ENCODE measurements around the gene FAHD2A. TPM values are rescaled to one million over a fixed set of nuclear protein-coding genes. Genes with fewer than 3 reads are reported as not detected.
"Not testable (repeated sequence)": the region's sequence is repeated elsewhere in the genome, so short reads cannot be mapped to it uniquely, and the experiment has no call there.

The FAHD2A gene
- total RNA-seq, 1 donor from 2014 or later: 32.4 TPM

- no peak overlapping the region for H3K4me3 ChIP-seq
- TF ChIP-seq CTCF (IDR thresholded peaks at IDR 0.05; ENCODE audit: borderline replicate concordance): no peak
- H3K36me3 ChIP-seq: peaks cover 5% of the 10 kb centered on the region
- H3K9me3 ChIP-seq (replicated peaks): peaks cover 9% of the 10 kb centered on the region
- H3K4me1 ChIP-seq: no peaks in the 10 kb centered on the region
- DNase-seq: peak; percentile 5
- peaks cover 3% of the 10 kb centered on the region for H3K27me3 ChIP-seq (ENCODE audit: low read depth)
- H3K27ac ChIP-seq (replicated peaks): no peak overlapping the region
- intact Hi-C loops (cut with micrococcal nuclease): no loop called here
Measured at GRCh38 chr2:95374451-95374920, 28.0 kb upstream of the FAHD2A start.

GRCh38 chr2:95374921-95375471, 27.5 kb upstream of the FAHD2A start:
- H3K4me3 ChIP-seq: no peak overlapping the region
- peaks cover 4% of the 10 kb centered on the region for H3K9me3 ChIP-seq (replicated peaks)
- H3K4me1 ChIP-seq: no peaks in the 10 kb centered on the region
- H3K36me3 ChIP-seq: peaks cover 5% of the 10 kb centered on the region
- H3K27me3 ChIP-seq (ENCODE audit: low read depth): peaks cover 3% of the 10 kb centered on the region
- DNase-seq: peak; percentile 13
- intact Hi-C loops (cut with micrococcal nuclease): no loop called here
- H3K27ac ChIP-seq (replicated peaks): no peak overlapping the region
- no peak for TF ChIP-seq CTCF (IDR thresholded peaks at IDR 0.05; ENCODE audit: borderline replicate concordance)

- intact Hi-C loops (cut with micrococcal nuclease): no loop called here
- Histone ChIP-seq H3K36me3 (peaks cover 5% of the 10 kb centered on the region), H3K27ac (replicated peaks) (no peak overlapping the region), H3K9me3 (replicated peaks) (no peaks in the 10 kb centered on the region), H3K4me1 (no peaks in the 10 kb centered on the region), H3K27me3 (ENCODE audit: low read depth) (peaks cover 3% of the 10 kb centered on the region), H3K4me3 (no peak overlapping the region)
- no peak for TF ChIP-seq CTCF (IDR thresholded peaks at IDR 0.05; ENCODE audit: borderline replicate concordance)
- peak; percentile 7 for DNase-seq
Measured at GRCh38 chr2:95375532-95376150, 26.9 kb upstream of the FAHD2A start.

GRCh38 chr2:95376311-95377215, 25.9 kb upstream of the FAHD2A start:
- TF ChIP-seq CTCF (IDR thresholded peaks at IDR 0.05; ENCODE audit: borderline replicate concordance): no peak
- Histone ChIP-seq H3K27me3 (ENCODE audit: low read depth) (peaks cover 3% of the 10 kb centered on the region), H3K4me1 (no peaks in the 10 kb centered on the region), H3K27ac (replicated peaks) (no peak overlapping the region), H3K9me3 (replicated peaks) (no peaks in the 10 kb centered on the region), H3K36me3 (peaks cover 5% of the 10 kb centered on the region), H3K4me3 (no peak overlapping the region)
- DNase-seq: peak; percentile 5
- intact Hi-C loops (cut with micrococcal nuclease): no loop called here

- no peak for TF ChIP-seq CTCF (IDR thresholded peaks at IDR 0.05; ENCODE audit: borderline replicate concordance)
- Histone ChIP-seq H3K4me1 (no peaks in the 10 kb centered on the region), H3K9me3 (replicated peaks) (no peaks in the 10 kb centered on the region), H3K27me3 (ENCODE audit: low read depth) (peaks cover 3% of the 10 kb centered on the region), H3K36me3 (peaks cover 5% of the 10 kb centered on the region), H3K27ac (replicated peaks) (no peak overlapping the region), H3K4me3 (no peak overlapping the region)
- intact Hi-C loops (cut with micrococcal nuclease): no loop called here
- peak; percentile 10 for DNase-seq
Measured at GRCh38 chr2:95377216-95378123, 25.0 kb upstream of the FAHD2A start.

- H3K9me3 ChIP-seq (replicated peaks); H3K4me1 ChIP-seq; DNase-seq; H3K4me3 ChIP-seq; H3K36me3 ChIP-seq; H3K27ac ChIP-seq (replicated peaks); intact Hi-C loops (cut with micrococcal nuclease); H3K27me3 ChIP-seq (ENCODE audit: low read depth): not testable (repeated sequence)
Measured at GRCh38 chr2:95378281-95378680, 24.2 kb upstream of the FAHD2A start.
